Measurements from ENCODE around the gene PPP6R2.
A peak's percentile ranks its signal among the peaks of the same experiment; 100 is the strongest.

- TF ChIP-seq POLR2A (IDR thresholded peaks at IDR 0.05) (no peak), POLR2AphosphoS5 (IDR thresholded peaks at IDR 0.05) (peak in 1 of 3 donors; percentile 24)
- TF ChIP-seq, protein P1, sequence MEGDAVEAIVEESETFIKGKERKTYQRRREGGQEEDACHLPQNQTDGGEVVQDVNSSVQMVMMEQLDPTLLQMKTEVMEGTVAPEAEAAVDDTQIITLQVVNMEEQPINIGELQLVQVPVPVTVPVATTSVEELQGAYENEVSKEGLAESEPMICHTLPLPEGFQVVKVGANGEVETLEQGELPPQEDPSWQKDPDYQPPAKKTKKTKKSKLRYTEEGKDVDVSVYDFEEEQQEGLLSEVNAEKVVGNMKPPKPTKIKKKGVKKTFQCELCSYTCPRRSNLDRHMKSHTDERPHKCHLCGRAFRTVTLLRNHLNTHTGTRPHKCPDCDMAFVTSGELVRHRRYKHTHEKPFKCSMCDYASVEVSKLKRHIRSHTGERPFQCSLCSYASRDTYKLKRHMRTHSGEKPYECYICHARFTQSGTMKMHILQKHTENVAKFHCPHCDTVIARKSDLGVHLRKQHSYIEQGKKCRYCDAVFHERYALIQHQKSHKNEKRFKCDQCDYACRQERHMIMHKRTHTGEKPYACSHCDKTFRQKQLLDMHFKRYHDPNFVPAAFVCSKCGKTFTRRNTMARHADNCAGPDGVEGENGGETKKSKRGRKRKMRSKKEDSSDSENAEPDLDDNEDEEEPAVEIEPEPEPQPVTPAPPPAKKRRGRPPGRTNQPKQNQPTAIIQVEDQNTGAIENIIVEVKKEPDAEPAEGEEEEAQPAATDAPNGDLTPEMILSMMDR (IDR thresholded peaks at IDR 0.05 in 8 of 11, conservative IDR thresholded peaks at IDR 0.05 in 3 of 11), result no peak
Observed at GRCh38 chr22:50463188-50463900, 120.2 kb downstream of the PPP6R2 start.

Measured in spleen (tissue), 7 donors.